Colon (tissue), 2 donors: ENCODE measurements around the gene TFF2.

Source experiments
- FAIRE-seq: peaks from 2 replicates; lab custom pipeline; 2012; peaks lifted over from hg19 to GRCh38; lab: Jason Lieb, UNC
- donor health status: control.
- donor health status: control.

Gene TFF2

GRCh38 chr21:42320791-42321190 is 30.0 kb downstream of the TFF2 start:
- no peak for FAIRE-seq

GRCh38 chr21:42319851-42320572 is 30.8 kb downstream of the TFF2 start:
- FAIRE-seq, result no peak

- no peak for FAIRE-seq
Observed at GRCh38 chr21:42319376-42319775, 31.4 kb downstream of the TFF2 start.

GRCh38 chr21:42317826-42318746 is 32.7 kb downstream of the TFF2 start:
- FAIRE-seq, result no peak

GRCh38 chr21:42317341-42317741 is 33.5 kb downstream of the TFF2 start:
- no peak for FAIRE-seq

- FAIRE-seq, result no peak
Observed at GRCh38 chr21:42316891-42317290, 33.9 kb downstream of the TFF2 start.

GRCh38 chr21:42315296-42315891 is 35.4 kb downstream of the TFF2 start, which contains the start of gene TFF3:
TFF3 (minus strand) TSS chr21:42315409; CDS start chr21:42315374, 35 bp downstream.
- FAIRE-seq, result no peak

GRCh38 chr21:42314616-42315295 is 36.0 kb downstream of the TFF2 start:
- no peak for FAIRE-seq

GRCh38 chr21:42313501-42313969 is 37.3 kb downstream of the TFF2 start:
- no peak for FAIRE-seq

- no peak for FAIRE-seq
Observed at GRCh38 chr21:42312626-42313104, 38.1 kb downstream of the TFF2 start.

- no peak for FAIRE-seq
Observed at GRCh38 chr21:42311816-42312625, 38.8 kb downstream of the TFF2 start.

- no peak for FAIRE-seq
Observed at GRCh38 chr21:42311160-42311559, 39.6 kb downstream of the TFF2 start.

- no peak for FAIRE-seq
Observed at GRCh38 chr21:42310411-42311001, 40.3 kb downstream of the TFF2 start.

- no peak for FAIRE-seq
Observed at GRCh38 chr21:42309753-42310213, 41.0 kb downstream of the TFF2 start.

GRCh38 chr21:42308914-42309752 is 41.7 kb downstream of the TFF2 start:
- no peak for FAIRE-seq

- no peak for FAIRE-seq
Observed at GRCh38 chr21:42308161-42308913, 42.5 kb downstream of the TFF2 start.

GRCh38 chr21:42307106-42307505 is 43.7 kb downstream of the TFF2 start:
- FAIRE-seq, result no peak

- no peak for FAIRE-seq
Observed at GRCh38 chr21:42306366-42307035, 44.3 kb downstream of the TFF2 start.
